ENCODE results near the gene PSMG4. TPM values are rescaled to one million over a fixed set of nuclear protein-coding genes. Genes with fewer than 3 reads are reported as not detected.

Gene PSMG4
- total RNA-seq, 1 donor from 2014 or later: 24.1 TPM

GRCh38 chr6:3294921-3295871, 36.4 kb downstream of the PSMG4 start:
- peaks cover 5% of the 10 kb centered on the region for H3K4me1 Mint-ChIP-seq (ENCODE audit: unreplicated experiment)
- H3K4me3 Mint-ChIP-seq: no peak overlapping the region
- H3K9me3 Mint-ChIP-seq: no peaks in the 10 kb centered on the region
- TF ChIP-seq, protein P1, sequence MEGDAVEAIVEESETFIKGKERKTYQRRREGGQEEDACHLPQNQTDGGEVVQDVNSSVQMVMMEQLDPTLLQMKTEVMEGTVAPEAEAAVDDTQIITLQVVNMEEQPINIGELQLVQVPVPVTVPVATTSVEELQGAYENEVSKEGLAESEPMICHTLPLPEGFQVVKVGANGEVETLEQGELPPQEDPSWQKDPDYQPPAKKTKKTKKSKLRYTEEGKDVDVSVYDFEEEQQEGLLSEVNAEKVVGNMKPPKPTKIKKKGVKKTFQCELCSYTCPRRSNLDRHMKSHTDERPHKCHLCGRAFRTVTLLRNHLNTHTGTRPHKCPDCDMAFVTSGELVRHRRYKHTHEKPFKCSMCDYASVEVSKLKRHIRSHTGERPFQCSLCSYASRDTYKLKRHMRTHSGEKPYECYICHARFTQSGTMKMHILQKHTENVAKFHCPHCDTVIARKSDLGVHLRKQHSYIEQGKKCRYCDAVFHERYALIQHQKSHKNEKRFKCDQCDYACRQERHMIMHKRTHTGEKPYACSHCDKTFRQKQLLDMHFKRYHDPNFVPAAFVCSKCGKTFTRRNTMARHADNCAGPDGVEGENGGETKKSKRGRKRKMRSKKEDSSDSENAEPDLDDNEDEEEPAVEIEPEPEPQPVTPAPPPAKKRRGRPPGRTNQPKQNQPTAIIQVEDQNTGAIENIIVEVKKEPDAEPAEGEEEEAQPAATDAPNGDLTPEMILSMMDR (conservative IDR thresholded peaks at IDR 0.05): peak; percentile 40
- no peak for DNase-seq (ENCODE audit: extremely low spot score, unreplicated experiment)
- no peak overlapping the region for H3K27ac Mint-ChIP-seq
- peaks cover 34% of the 10 kb centered on the region for H3K36me3 Mint-ChIP-seq
- no peaks in the 10 kb centered on the region for H3K27me3 Mint-ChIP-seq

GRCh38 chr6:3296078-3296477, 37.3 kb downstream of the PSMG4 start:
- H3K4me1 Mint-ChIP-seq (ENCODE audit: unreplicated experiment): peaks cover 5% of the 10 kb centered on the region
- DNase-seq (ENCODE audit: extremely low spot score, unreplicated experiment): no peak

DNA sequence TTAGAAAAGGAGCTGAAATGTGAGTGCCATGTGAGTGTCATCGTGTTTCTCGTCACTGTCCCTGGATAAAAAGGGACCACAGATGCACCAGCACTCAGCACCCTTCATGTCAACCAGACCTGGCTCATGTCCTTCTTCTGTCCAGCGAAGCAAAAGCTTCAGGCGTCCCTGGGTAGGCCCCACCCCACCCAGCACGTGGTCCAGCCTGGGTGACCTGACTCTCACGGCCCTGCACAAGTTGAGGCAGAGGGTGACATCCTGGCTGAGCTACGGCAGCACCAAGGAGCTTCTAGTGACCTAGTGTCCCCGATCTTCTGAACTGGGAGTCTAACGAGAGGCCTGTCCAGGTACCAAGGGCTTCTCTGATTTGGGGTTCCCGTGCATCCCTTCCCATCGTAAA, 37.8 kb downstream of the PSMG4 start:
- no peak overlapping the region for H3K4me3 Mint-ChIP-seq
- H3K4me1 Mint-ChIP-seq (ENCODE audit: unreplicated experiment): peaks cover 5% of the 10 kb centered on the region
- TF ChIP-seq, protein P1 (conservative IDR thresholded peaks at IDR 0.05): no peak
- no peaks in the 10 kb centered on the region for H3K9me3 Mint-ChIP-seq
- no peak for DNase-seq (ENCODE audit: extremely low spot score, unreplicated experiment)
- no peak overlapping the region for H3K27ac Mint-ChIP-seq
- H3K27me3 Mint-ChIP-seq: no peaks in the 10 kb centered on the region
- peaks cover 31% of the 10 kb centered on the region for H3K36me3 Mint-ChIP-seq

More at GRCh38 chr6:3296078-3296477, 37.3 kb downstream of the PSMG4 start:
- Mint-ChIP-seq H3K36me3 (peaks cover 30% of the 10 kb centered on the region), H3K27ac (no peak overlapping the region), H3K4me3 (no peak overlapping the region), H3K9me3 (no peaks in the 10 kb centered on the region), H3K27me3 (no peaks in the 10 kb centered on the region)
- TF ChIP-seq, protein P1 (conservative IDR thresholded peaks at IDR 0.05): no peak

- H3K27ac Mint-ChIP-seq: no peak overlapping the region
- no peak for DNase-seq (ENCODE audit: extremely low spot score, unreplicated experiment)
- TF ChIP-seq, protein P1 (conservative IDR thresholded peaks at IDR 0.05): no peak
- no peaks in the 10 kb centered on the region for H3K9me3 Mint-ChIP-seq
- H3K36me3 Mint-ChIP-seq: peaks cover 32% of the 10 kb centered on the region
- peaks cover 5% of the 10 kb centered on the region for H3K4me1 Mint-ChIP-seq (ENCODE audit: unreplicated experiment)
- H3K27me3 Mint-ChIP-seq: no peaks in the 10 kb centered on the region
- no peak overlapping the region for H3K4me3 Mint-ChIP-seq
These were observed 38.3 kb downstream of the PSMG4 start for GRCh38 chr6:3297006-3297405.

GRCh38 chr6:3297909-3298308, 39.2 kb downstream of the PSMG4 start:
- Mint-ChIP-seq H3K4me3 (no peak overlapping the region), H3K36me3 (peaks cover 39% of the 10 kb centered on the region), H3K27ac (peak overlapping the region; percentile 39), H3K27me3 (no peaks in the 10 kb centered on the region), H3K4me1 (ENCODE audit: unreplicated experiment) (peaks cover 5% of the 10 kb centered on the region), H3K9me3 (no peaks in the 10 kb centered on the region)
- DNase-seq (ENCODE audit: extremely low spot score, unreplicated experiment): no peak
- TF ChIP-seq, protein P1 (conservative IDR thresholded peaks at IDR 0.05): no peak

All from type B pancreatic cell (in vitro differentiated cells).